ENCODE data around the gene LRIG2.

LRIG2 gene

DNA sequence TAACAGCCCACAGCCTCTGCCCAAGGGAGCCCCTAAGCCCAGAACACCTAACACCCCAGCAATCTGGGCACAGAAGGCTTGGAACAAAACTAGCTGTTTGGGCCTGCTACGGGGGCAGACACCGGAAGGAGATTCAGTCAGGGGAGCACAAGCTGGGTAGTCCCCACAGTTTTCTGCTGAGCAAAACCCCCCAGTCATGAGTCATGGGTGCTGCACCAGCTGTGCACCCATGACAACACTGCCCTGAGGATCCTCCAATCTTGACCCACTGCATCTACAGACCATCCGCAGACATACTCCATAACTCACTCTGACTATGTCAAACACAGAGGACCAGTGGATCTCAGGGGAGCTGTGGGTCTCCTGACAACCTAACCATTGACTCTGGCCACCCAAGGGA lies 105.1 kb downstream of the LRIG2 start:
- Histone ChIP-seq H4K8ac (ENCODE audit: low read depth, low read length) (no peak overlapping the region), H2AFZ (ENCODE audit: low read length) (no peak overlapping the region), H3K79me1 (ENCODE audit: low read depth, low read length) (no peaks in the 10 kb centered on the region), H3K18ac (ENCODE audit: low read length) (peak overlapping the region; percentile 2), H3K36me3 (replicated peaks in 1 of 2; ENCODE audit: control insufficient read depth in 2 of 2, insufficient read depth in 2 of 2, low read length in 2 of 2) (no peaks in the 10 kb centered on the region), H3K4ac (ENCODE audit: low read length) (no peak overlapping the region), H2BK120ac (ENCODE audit: low read depth, low read length) (no peak overlapping the region), H3K4me2 (ENCODE audit: insufficient read depth, low read length, poor library complexity, severe bottlenecking) (no peak overlapping the region), H3K9ac (ENCODE audit: low read depth, low read length, poor library complexity) (no peak overlapping the region), H3K9me3 (replicated peaks in 1 of 2; ENCODE audit: control insufficient read depth in 2 of 2, insufficient read depth in 1 of 2, low read depth in 1 of 2, low read length in 2 of 2) (no peaks in the 10 kb centered on the region), H2BK5ac (ENCODE audit: low read length) (no peak overlapping the region), H3K4me1 (ENCODE audit: control insufficient read depth in 2 of 2, insufficient read depth in 1 of 2, low read depth in 1 of 2, low read length in 2 of 2) (peaks cover 0 to 4% of the 10 kb centered on the region in 2 donors), H3K23ac (ENCODE audit: low read depth, low read length, poor library complexity) (no peak overlapping the region), H3K4me3 (ENCODE audit: low read length in 2 of 2) (no peak overlapping the region), H3K14ac (ENCODE audit: low read length) (no peak overlapping the region), H3K27ac (replicated peaks; ENCODE audit: low read length) (no peak overlapping the region), H2AK5ac (ENCODE audit: low read depth, low read length) (no peak overlapping the region), H3K27me3 (ENCODE audit: control insufficient read depth in 3 of 3, insufficient read depth in 3 of 3, low read depth in 1 of 3, low read length in 3 of 3) (no peaks in the 10 kb centered on the region), H2BK12ac (ENCODE audit: low read length) (no peak overlapping the region), H2BK15ac (ENCODE audit: low read length) (no peak overlapping the region), H4K91ac (ENCODE audit: low read depth, low read length, poor library complexity) (no peak overlapping the region)
- WGBS, 2 donors (ENCODE audit: extremely low coverage in 2 of 2, insufficient read length in 2 of 2, insufficient replicate concordance in 1 of 2), result no CpG with 5 or more reads among the region's 3 CpGs
- DNase-seq (ENCODE audit: low spot score), result no peak

DNA sequence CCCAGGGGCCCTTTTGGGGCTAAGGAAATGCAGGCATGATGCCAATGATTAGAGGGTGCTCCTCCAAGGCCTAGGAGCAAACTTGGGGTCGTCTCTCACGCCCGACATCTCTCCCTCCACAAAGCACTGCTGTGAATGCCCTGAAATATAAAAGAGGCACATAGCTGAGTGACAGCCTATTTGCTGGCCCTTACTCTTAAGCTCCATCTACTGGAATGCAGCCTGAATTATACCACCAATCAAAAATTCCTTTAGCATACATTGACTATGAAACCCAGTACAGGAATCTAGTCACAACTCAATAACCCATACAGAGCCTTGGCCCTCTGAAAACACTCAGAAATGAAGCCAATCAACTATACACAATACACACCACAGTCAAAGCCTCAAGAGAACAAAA lies 105.5 kb downstream of the LRIG2 start:
- Histone ChIP-seq H3K4me1 (ENCODE audit: control insufficient read depth in 2 of 2, insufficient read depth in 1 of 2, low read depth in 1 of 2, low read length in 2 of 2) (peaks cover 0 to 4% of the 10 kb centered on the region in 2 donors), H3K36me3 (replicated peaks in 1 of 2; ENCODE audit: control insufficient read depth in 2 of 2, insufficient read depth in 2 of 2, low read length in 2 of 2) (no peaks in the 10 kb centered on the region), H3K9me3 (replicated peaks in 1 of 2; ENCODE audit: control insufficient read depth in 2 of 2, insufficient read depth in 1 of 2, low read depth in 1 of 2, low read length in 2 of 2) (no peaks in the 10 kb centered on the region), H2BK15ac (ENCODE audit: low read length) (no peak overlapping the region), H2BK5ac (ENCODE audit: low read length) (no peak overlapping the region), H2AK5ac (ENCODE audit: low read depth, low read length) (no peak overlapping the region), H2BK12ac (ENCODE audit: low read length) (no peak overlapping the region), H3K14ac (ENCODE audit: low read length) (no peak overlapping the region), H4K91ac (ENCODE audit: low read depth, low read length, poor library complexity) (no peak overlapping the region), H2AFZ (ENCODE audit: low read length) (no peak overlapping the region), H3K9ac (ENCODE audit: low read depth, low read length, poor library complexity) (no peak overlapping the region), H3K27me3 (ENCODE audit: control insufficient read depth in 3 of 3, insufficient read depth in 3 of 3, low read depth in 1 of 3, low read length in 3 of 3) (no peaks in the 10 kb centered on the region), H3K27ac (replicated peaks; ENCODE audit: low read length) (no peak overlapping the region), H3K4ac (ENCODE audit: low read length) (no peak overlapping the region), H3K23ac (ENCODE audit: low read depth, low read length, poor library complexity) (no peak overlapping the region), H2BK120ac (ENCODE audit: low read depth, low read length) (no peak overlapping the region), H3K4me2 (ENCODE audit: insufficient read depth, low read length, poor library complexity, severe bottlenecking) (no peak overlapping the region), H3K18ac (ENCODE audit: low read length) (no peak overlapping the region), H3K79me1 (ENCODE audit: low read depth, low read length) (no peaks in the 10 kb centered on the region), H3K4me3 (ENCODE audit: low read length in 2 of 2) (no peak overlapping the region), H4K8ac (ENCODE audit: low read depth, low read length) (no peak overlapping the region)
- DNase-seq (ENCODE audit: low spot score), result no peak
- WGBS, 2 donors (ENCODE audit: extremely low coverage in 2 of 2, insufficient read length in 2 of 2, insufficient replicate concordance in 1 of 2), result no CpG with 5 or more reads among the region's 3 CpGs
